ENCODE results near the gene GAS1.

GRCh38 chr9:86945728-86946200 lies 1.5 kb downstream of the GAS1 start:
- TF ChIP-seq CTCF (optimal IDR thresholded peaks at IDR 0.05 in 1 of 3, IDR thresholded peaks at IDR 0.05 in 1 of 3, conservative IDR thresholded peaks at IDR 0.05 in 1 of 3; ENCODE audit: extremely low read depth in 1 of 3, insufficient read depth in 2 of 3, low read length in 3 of 3) (peak in 2 of 3 experiments; percentile 40 to 66), EZH2 (IDR thresholded peaks at IDR 0.05; ENCODE audit: low read length) (no peak)
